AG04450 (cell line): ENCODE measurements around the gene CATSPER4. TPM values are rescaled to one million over a fixed set of nuclear protein-coding genes. Genes with fewer than 3 reads are reported as not detected.
A peak's percentile ranks its signal among the peaks of the same experiment; 100 is the strongest.

Source experiments
- CTCF ChIA-PET: fragments of 300-600, 350-600 bp; formaldehyde crosslinking; extraction: SDS; loops from one replicate; lab custom pipeline; 2022; ENCODE audit warnings: antibody characterized with exemption, inconsistent platforms; lab: Charles Lee
- POLR2A ChIA-PET: fragments of 350-600 bp; formaldehyde crosslinking; extraction: SDS; loops from one replicate; lab custom pipeline; 2021; ENCODE audit warnings: antibody characterized with exemption, inconsistent platforms; lab: Yijun Ruan, JAX
- DNase-seq: peaks from one replicate; pipeline ENCODE4 v3.0.0-alpha.2; 2011; ENCODE audit warnings: low read depth, low spot score
- H3K27ac ChIP-seq: one replicate; pipeline ENCODE4 v1.5.1; 2012; ENCODE audit warnings: low read depth, low read length, control low read depth
- H3K27me3 ChIP-seq: one replicate; pipeline ENCODE4 v1.6.0; 2012; ENCODE audit warnings: low read length; ENCODE audit not compliant: control insufficient read depth, insufficient read depth
- H3K4me3 ChIP-seq: 2 replicates; pipeline ENCODE4 v1.5.1; 2011; ENCODE audit warnings: mild to moderate bottlenecking, low read depth, low read length, control low read depth
- H3K9me3 ChIP-seq: 2 replicates; pipeline ENCODE4 v1.5.1; 2012; ENCODE audit warnings: low read length; ENCODE audit not compliant: control insufficient read depth, insufficient read depth
- polyA minus RNA-seq: library from RNA; depleted of rRNA, polyadenylated mRNA; stranded (reverse); fragments of >200 nt; gene quantifications from 2 replicates; pipeline ENCODE4 v1.2.3, GENCODE V29; 2011; rRNA and poly(A)+ RNA removed
- polyA plus RNA-seq: library from polyadenylated mRNA; depleted of rRNA; stranded (reverse); fragments of >200 nt; gene quantifications from 2 replicates; pipeline ENCODE4 v1.2.3, GENCODE V29; 2011; rRNA removed
- TF ChIP-seq, protein P1 (sequence below): IDR thresholded peaks from 2 replicates; pipeline ENCODE4 v1.5.1; 2011; ENCODE audit warnings: low read depth, low read length, control low read depth, inconsistent platforms

Gene CATSPER4
- not detected in 2 replicates for polyA plus RNA-seq
- polyA minus RNA-seq = not detected in 2 replicates

- Histone ChIP-seq H3K27me3 (peaks cover 11% of the 10 kb centered on the region), H3K27ac (peak within 1 kb of the TSS; percentile 21), H3K9me3 (no peaks in the 10 kb centered on the region), H3K4me3 (no peak within 1 kb of the TSS)
- TF ChIP-seq, protein P1, sequence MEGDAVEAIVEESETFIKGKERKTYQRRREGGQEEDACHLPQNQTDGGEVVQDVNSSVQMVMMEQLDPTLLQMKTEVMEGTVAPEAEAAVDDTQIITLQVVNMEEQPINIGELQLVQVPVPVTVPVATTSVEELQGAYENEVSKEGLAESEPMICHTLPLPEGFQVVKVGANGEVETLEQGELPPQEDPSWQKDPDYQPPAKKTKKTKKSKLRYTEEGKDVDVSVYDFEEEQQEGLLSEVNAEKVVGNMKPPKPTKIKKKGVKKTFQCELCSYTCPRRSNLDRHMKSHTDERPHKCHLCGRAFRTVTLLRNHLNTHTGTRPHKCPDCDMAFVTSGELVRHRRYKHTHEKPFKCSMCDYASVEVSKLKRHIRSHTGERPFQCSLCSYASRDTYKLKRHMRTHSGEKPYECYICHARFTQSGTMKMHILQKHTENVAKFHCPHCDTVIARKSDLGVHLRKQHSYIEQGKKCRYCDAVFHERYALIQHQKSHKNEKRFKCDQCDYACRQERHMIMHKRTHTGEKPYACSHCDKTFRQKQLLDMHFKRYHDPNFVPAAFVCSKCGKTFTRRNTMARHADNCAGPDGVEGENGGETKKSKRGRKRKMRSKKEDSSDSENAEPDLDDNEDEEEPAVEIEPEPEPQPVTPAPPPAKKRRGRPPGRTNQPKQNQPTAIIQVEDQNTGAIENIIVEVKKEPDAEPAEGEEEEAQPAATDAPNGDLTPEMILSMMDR = peak; percentile 32; the same call in 1 of the 2 replicates
- POLR2A ChIA-PET = no interaction called here
- CTCF ChIA-PET = interaction anchor here (1.0 to 1.5 kb wide), 3 partner anchors 9 to 85 kb away, joined by 3 to 4 read pairs (median 3); no protein-coding TSS in a partner anchor
- DNase-seq = no peak
Observed at GRCh38 chr1:26190373-26190987, at the start of gene CATSPER4. Gene CATSPER4, plus strand, starts transcription at chr1:26190602. Its CDS starts 26 bp downstream, at chr1:26190628.

DNA sequence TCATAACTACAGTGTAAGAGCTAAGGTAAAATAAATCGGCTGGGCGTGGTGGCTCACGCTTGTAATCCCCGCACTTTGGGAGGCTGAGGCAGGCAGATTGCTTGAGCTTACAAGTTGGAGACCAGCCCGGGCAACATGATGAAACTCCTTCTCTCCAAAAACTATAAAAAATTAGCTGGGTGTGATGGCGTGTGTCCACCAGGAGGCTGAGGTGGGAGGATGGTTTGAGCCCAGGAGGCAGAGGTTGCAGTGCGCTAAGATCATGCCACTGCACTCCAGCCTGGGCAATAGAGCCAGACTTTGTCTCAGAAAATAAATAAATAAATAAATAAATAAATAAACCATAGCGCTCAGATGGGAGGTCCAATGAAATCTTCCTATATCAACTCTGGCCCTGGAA is 48.2 kb upstream of the CATSPER4 start:
- Histone ChIP-seq H3K4me3 (no peak overlapping the region), H3K27ac (no peak overlapping the region), H3K27me3 (peaks cover 6% of the 10 kb centered on the region), H3K9me3 (no peaks in the 10 kb centered on the region)
- CTCF ChIA-PET = interaction anchor here (0.7 to 6.2 kb wide), 7 partner anchors 19 to 107 kb away, joined by 3 to 65 read pairs (median 6); no protein-coding TSS in a partner anchor
- DNase-seq = no peak
- POLR2A ChIA-PET = interaction anchor here (0.7 kb wide), 1 partner anchor 388 kb away, joined by 6 read pairs; no protein-coding TSS in a partner anchor
- TF ChIP-seq, protein P1 = peak; percentile 14; the same call in 1 of the 2 replicates

- no peak overlapping the region for H3K27ac ChIP-seq
- CTCF ChIA-PET = interaction anchor here (0.5 to 6.2 kb wide), 35 partner anchors 10 to 1205 kb away, joined by 3 to 65 read pairs (median 6); partner anchors contain the start of genes CATSPER4, CEP85 and PDIK1L
- H3K27me3 ChIP-seq = peaks cover 12% of the 10 kb centered on the region
- no peaks in the 10 kb centered on the region for H3K9me3 ChIP-seq
- POLR2A ChIA-PET = interaction anchor here (0.5 to 1.3 kb wide), 3 partner anchors 15 to 109 kb away, joined by 3 to 6 read pairs (median 3); partner anchors contain the start of gene PDIK1L
- TF ChIP-seq, protein P1 = peak; percentile 78
- H3K4me3 ChIP-seq = no peak overlapping the region
- peak; percentile 61 for DNase-seq
Observed at GRCh38 chr1:26145041-26145959, 45.1 kb upstream of the CATSPER4 start.

GRCh38 chr1:26145960-26146294 is 44.5 kb upstream of the CATSPER4 start:
- Histone ChIP-seq H3K9me3 (no peaks in the 10 kb centered on the region), H3K4me3 (no peak overlapping the region), H3K27me3 (peaks cover 16% of the 10 kb centered on the region), H3K27ac (no peak overlapping the region)
- TF ChIP-seq, protein P1 = no peak
- no peak for DNase-seq
- POLR2A ChIA-PET = no interaction called here
- CTCF ChIA-PET = interaction anchor here (0.6 to 6.2 kb wide), 18 partner anchors 10 to 260 kb away, joined by 3 to 65 read pairs (median 8); partner anchors contain the start of gene PDIK1L
